PC-9 (cell line): ENCODE results near the gene GABRR2. TPM values are rescaled to one million over a fixed set of nuclear protein-coding genes. Genes with fewer than 3 reads are reported as not detected.

ENCODE experiments used
- BruUV-seq: library from RNA; stranded (reverse); fragments of 400-500 nt; replicated peaks from 2 replicates; lab custom pipeline; 2021; lab: Mats Ljungman, UMichigan
- CTCF ChIA-PET: fragments of 300-600 bp; sonication (Branson Sonifier 250); formaldehyde crosslinking; loops from one replicate; lab custom pipeline; 2022; ENCODE audit warnings: antibody characterized with exemption; lab: Charles Lee
- POLR2A ChIA-PET: fragments of 300-600 bp; sonication (Branson Sonifier 250); formaldehyde crosslinking; loops from one replicate; lab custom pipeline; 2022; ENCODE audit warnings: antibody characterized with exemption; ENCODE audit not compliant: unreplicated experiment; lab: Charles Lee
- DNase-seq, 2 experiments: peaks; one replicate each; pipeline versions ENCODE4 v3.0.0 to v3.0.0-alpha.2; 2015 to 2022; ENCODE audit warnings: mixed read lengths in 1 of 2
- H2AFZ ChIP-seq: fragments of 200-600 bp; sonication (generic); 2 replicates; pipeline ENCODE4 v1.8.1; 2017; ENCODE audit warnings: antibody characterized with exemption
- H3F3A ChIP-seq: fragments of 200-600 bp; sonication (generic); 2 replicates; pipeline ENCODE4 v1.8.1; 2017; ENCODE audit warnings: antibody characterized with exemption, mild to moderate bottlenecking, low read depth; ENCODE audit not compliant: insufficient read depth
- H3K27ac ChIP-seq: fragments of 200-600 bp; sonication (generic); 2 replicates; pipeline ENCODE4 v1.6.1; 2016; ENCODE audit warnings: mixed run types
- H3K27me3 ChIP-seq: fragments of 200-600 bp; sonication (generic); 2 replicates; pipeline ENCODE4 v1.6.1; 2016; ENCODE audit warnings: low read depth, mixed run types; ENCODE audit not compliant: insufficient read depth
- H3K36me3 ChIP-seq: fragments of 200-600 bp; sonication (generic); 2 replicates; pipeline ENCODE4 v1.6.1; 2016; ENCODE audit warnings: low read depth, mixed run types
- H3K4me1 ChIP-seq: fragments of 200-600 bp; sonication (generic); replicated peaks from 2 replicates; pipeline ENCODE4 v1.6.1; 2016; ENCODE audit warnings: mixed run types; ENCODE audit not compliant: insufficient read depth
- H3K4me2 ChIP-seq: fragments of 200-600 bp; sonication (generic); 2 replicates; pipeline ENCODE4 v1.6.1; 2017; ENCODE audit warnings: mixed run types
- H3K4me3 ChIP-seq: fragments of 200-600 bp; sonication (generic); 2 replicates; pipeline ENCODE4 v1.6.1; 2016; ENCODE audit warnings: mixed run types
- H3K79me2 ChIP-seq: fragments of 200-600 bp; sonication (generic); 2 replicates; pipeline ENCODE4 v1.6.1; 2017; ENCODE audit warnings: low read depth, mixed run types
- H3K9me2 ChIP-seq: fragments of 200-600 bp; sonication (generic); 2 replicates; pipeline ENCODE4 v1.8.1; 2017; ENCODE audit warnings: mild to moderate bottlenecking; ENCODE audit not compliant: insufficient read depth
- H3K9me3 ChIP-seq: fragments of 200-600 bp; sonication (generic); 2 replicates; pipeline ENCODE4 v1.8.1; 2016; ENCODE audit warnings: low read depth; ENCODE audit not compliant: insufficient read depth
- H4K20me1 ChIP-seq: fragments of 200-600 bp; sonication (generic); 2 replicates; pipeline ENCODE4 v1.8.1; 2017; ENCODE audit not compliant: insufficient read depth
- EZH2 ChIP-seq: fragments of 200-600 bp; sonication (generic); IDR thresholded peaks from 2 replicates; pipeline ENCODE4 v1.8.0; 2017; ENCODE audit warnings: antibody characterized with exemption, low read depth
- intact Hi-C: fragments of 100-400 bp; cut with micrococcal nuclease; formaldehyde crosslinking; loops from one replicate; pipeline ENCODE4 v1.10.0; 2022; ENCODE audit not compliant: unreplicated experiment
- total RNA-seq: library from RNA; stranded (reverse); gene quantifications from 2 replicates; pipeline ENCODE4 v1.2.3, GENCODE V29; 2021
- TF ChIP-seq, protein P1 (sequence below): fragments of 200-600 bp; sonication (generic); conservative IDR thresholded peaks from 2 replicates; pipeline ENCODE4 v1.6.1; 2017; ENCODE audit warnings: mixed run types, antibody characterized with exemption, mild to moderate bottlenecking, moderate library complexity

The GABRR2 gene
- total RNA-seq, 1 experiment from 2014 or later: 0.52 TPM

GRCh38 chr6:89287351-89288028 lies 27.6 kb downstream of the GABRR2 start:
- ChIA-PET POLR2A (no interaction called here), CTCF (no interaction called here)
- intact Hi-C loops: no loop called here
- Histone ChIP-seq H3K27me3 (no peaks in the 10 kb centered on the region), H2AFZ (no peak overlapping the region), H3K36me3 (no peaks in the 10 kb centered on the region), H3K9me3 (no peaks in the 10 kb centered on the region), H3K4me1 (no peaks in the 10 kb centered on the region), H4K20me1 (no peaks in the 10 kb centered on the region), H3K4me2 (no peak overlapping the region), H3K4me3 (no peak overlapping the region), H3K79me2 (no peaks in the 10 kb centered on the region), H3K27ac (no peak overlapping the region), H3K9me2 (no peaks in the 10 kb centered on the region), H3F3A (no peaks in the 10 kb centered on the region)
- no TSS peak for BruUV-seq
- no peak for TF ChIP-seq EZH2
- TF ChIP-seq, protein P1, sequence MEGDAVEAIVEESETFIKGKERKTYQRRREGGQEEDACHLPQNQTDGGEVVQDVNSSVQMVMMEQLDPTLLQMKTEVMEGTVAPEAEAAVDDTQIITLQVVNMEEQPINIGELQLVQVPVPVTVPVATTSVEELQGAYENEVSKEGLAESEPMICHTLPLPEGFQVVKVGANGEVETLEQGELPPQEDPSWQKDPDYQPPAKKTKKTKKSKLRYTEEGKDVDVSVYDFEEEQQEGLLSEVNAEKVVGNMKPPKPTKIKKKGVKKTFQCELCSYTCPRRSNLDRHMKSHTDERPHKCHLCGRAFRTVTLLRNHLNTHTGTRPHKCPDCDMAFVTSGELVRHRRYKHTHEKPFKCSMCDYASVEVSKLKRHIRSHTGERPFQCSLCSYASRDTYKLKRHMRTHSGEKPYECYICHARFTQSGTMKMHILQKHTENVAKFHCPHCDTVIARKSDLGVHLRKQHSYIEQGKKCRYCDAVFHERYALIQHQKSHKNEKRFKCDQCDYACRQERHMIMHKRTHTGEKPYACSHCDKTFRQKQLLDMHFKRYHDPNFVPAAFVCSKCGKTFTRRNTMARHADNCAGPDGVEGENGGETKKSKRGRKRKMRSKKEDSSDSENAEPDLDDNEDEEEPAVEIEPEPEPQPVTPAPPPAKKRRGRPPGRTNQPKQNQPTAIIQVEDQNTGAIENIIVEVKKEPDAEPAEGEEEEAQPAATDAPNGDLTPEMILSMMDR: no peak
- no peak for DNase-seq

GRCh38 chr6:89286516-89286915 lies 28.6 kb downstream of the GABRR2 start:
- POLR2A ChIA-PET: no interaction called here
- H3K9me2 ChIP-seq: no peaks in the 10 kb centered on the region

DNA sequence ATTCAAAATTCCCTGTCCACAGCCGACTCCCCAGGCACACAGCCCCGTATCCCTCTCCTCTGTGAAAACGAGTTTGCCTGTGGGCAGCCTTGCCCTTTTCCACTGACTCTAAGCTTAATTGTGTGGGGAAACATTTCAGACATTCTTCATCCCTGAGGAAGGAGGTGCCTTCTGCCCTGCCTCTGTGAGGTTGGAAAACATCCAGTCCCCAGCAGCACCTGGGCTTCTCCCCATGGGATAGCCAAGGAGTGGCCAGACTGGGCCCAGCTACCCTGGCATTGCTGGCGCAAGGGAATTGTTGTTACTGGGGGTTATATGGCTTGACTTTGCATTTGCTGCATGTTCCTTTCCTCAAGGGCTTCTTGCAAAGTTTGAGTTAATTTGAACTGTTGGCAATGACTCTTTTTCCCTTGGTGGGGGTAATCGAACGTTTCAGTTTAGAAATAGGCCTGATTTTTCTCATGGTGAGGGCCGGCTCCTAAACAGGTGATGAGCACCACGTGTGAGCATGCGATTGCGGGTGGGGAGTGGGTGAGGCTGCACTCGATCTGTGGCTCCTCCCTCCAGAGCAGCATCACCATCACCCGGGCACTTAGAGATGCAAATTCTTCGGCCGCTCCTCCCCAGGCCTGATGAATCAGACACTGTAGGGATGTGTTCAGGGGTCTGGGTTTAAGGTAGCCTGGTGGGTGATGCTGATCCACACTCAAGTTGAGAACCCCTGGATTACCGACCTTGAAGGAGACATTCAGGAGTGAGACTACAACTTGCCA lies 29.9 kb downstream of the GABRR2 start:
- BruUV-seq: no TSS peak
- H3K79me2 ChIP-seq: no peaks in the 10 kb centered on the region
- H3K9me2 ChIP-seq: no peaks in the 10 kb centered on the region
- intact Hi-C loops: loop anchor here (5.0 kb wide), 1 partner anchor 82 kb away; no protein-coding TSS in a partner anchor
- no peak overlapping the region for H3K4me2 ChIP-seq
- POLR2A ChIA-PET: no interaction called here
- no peaks in the 10 kb centered on the region for H3K4me1 ChIP-seq
- no peaks in the 10 kb centered on the region for H3K36me3 ChIP-seq
- DNase-seq: no peak
- H4K20me1 ChIP-seq: no peaks in the 10 kb centered on the region
- no peak overlapping the region for H2AFZ ChIP-seq
- no peaks in the 10 kb centered on the region for H3F3A ChIP-seq
- no peak for TF ChIP-seq EZH2
- TF ChIP-seq, protein P1: no peak
- H3K27me3 ChIP-seq: no peaks in the 10 kb centered on the region
- no peak overlapping the region for H3K4me3 ChIP-seq
- H3K9me3 ChIP-seq: no peaks in the 10 kb centered on the region
- H3K27ac ChIP-seq: no peak overlapping the region
- CTCF ChIA-PET: no interaction called here

More at GRCh38 chr6:89286516-89286915, 28.6 kb downstream of the GABRR2 start:
- Histone ChIP-seq H3K27me3 (no peaks in the 10 kb centered on the region), H3K4me2 (no peak overlapping the region), H2AFZ (no peak overlapping the region), H3F3A (no peaks in the 10 kb centered on the region), H3K4me3 (no peak overlapping the region), H3K9me3 (no peaks in the 10 kb centered on the region), H3K4me1 (no peaks in the 10 kb centered on the region), H3K27ac (no peak overlapping the region), H3K79me2 (no peaks in the 10 kb centered on the region), H4K20me1 (no peaks in the 10 kb centered on the region), H3K36me3 (no peaks in the 10 kb centered on the region)
- CTCF ChIA-PET: no interaction called here
- no peak for DNase-seq
- no TSS peak for BruUV-seq
- TF ChIP-seq, protein P1: no peak
- no peak for TF ChIP-seq EZH2
- intact Hi-C loops: no loop called here
